Raji (cell line): ENCODE data around the gene ATP11A.

Source experiments
- POLR2A ChIP-seq: IDR thresholded peaks from 2 replicates; pipeline ENCODE4 v1.6.1; 2011; ENCODE audit warnings: low read depth, low read length, control low read depth; ENCODE audit not compliant: insufficient read depth

ATP11A gene

DNA sequence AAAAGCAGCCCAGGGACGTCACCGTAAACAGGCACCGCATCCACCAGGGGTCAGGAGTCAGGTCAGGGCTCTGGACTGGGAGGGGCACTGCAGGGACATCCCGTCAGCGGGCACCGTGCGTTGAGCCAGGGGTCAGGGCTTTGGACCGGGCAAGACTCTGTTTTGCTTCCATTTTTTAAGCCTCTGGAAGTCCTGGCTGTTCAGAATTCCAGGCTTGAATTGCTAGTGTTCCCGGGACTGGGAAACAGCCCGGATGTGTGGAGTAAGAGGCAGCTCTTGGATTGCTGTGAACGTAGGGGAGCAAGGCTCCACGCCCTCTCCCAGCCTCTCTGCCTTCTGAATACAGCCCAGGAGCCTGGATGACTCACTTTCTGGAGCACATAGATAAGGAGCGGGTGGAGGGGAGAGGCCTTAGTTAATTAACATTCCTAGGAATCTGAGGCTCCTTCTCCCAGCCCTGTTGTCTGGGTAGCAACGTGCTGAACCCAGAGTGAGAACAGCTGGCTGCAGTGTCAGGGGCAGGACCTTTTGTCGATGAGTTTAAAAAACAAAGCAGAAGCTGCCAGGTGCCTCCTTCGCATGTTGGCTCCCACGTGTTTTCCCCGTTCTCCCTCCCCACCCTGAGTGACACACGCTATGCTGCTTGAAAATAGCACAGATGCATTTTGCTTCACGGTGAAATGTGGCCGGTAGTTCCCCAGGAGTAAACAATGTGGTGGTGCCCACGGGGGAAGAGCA lies 21.9 kb downstream of the ATP11A start:
- no peak for TF ChIP-seq POLR2A

DNA sequence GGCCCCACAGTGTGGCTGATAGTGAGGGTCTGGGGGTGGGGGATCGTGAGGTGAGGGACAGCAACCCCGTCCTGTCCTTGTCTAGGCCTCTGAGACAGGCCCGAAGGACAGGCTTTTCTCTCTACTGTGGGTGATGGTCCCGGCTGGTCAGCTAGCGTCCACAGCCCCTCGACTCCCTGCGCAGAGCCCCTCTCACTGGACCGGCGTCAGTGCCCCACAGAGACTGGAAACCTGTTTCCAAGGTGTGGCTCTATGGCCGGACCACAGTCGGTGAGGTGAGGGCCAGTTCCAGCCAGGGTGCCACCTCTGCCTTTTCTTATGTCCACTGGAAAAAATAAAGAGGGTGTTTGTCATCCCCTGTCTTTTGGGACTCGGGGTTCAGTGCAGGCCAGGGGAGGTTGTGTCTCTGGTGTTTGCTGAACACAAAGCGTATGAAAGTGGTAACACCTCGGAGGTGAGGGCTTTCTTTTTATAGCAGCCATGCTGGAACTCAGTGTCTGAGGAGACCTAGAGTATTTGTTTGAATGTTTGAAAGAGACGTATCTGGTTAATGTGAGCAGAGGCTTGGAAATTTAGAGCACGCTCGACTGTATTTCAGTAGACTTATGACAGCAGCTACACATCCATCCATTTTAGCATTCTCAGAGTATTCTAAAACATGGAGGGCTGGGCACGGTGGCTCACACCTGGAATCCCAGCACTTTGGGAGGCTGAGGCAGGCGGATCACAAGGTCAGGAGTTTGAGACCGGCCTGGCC lies 22.8 kb downstream of the ATP11A start:
- no peak for TF ChIP-seq POLR2A

DNA sequence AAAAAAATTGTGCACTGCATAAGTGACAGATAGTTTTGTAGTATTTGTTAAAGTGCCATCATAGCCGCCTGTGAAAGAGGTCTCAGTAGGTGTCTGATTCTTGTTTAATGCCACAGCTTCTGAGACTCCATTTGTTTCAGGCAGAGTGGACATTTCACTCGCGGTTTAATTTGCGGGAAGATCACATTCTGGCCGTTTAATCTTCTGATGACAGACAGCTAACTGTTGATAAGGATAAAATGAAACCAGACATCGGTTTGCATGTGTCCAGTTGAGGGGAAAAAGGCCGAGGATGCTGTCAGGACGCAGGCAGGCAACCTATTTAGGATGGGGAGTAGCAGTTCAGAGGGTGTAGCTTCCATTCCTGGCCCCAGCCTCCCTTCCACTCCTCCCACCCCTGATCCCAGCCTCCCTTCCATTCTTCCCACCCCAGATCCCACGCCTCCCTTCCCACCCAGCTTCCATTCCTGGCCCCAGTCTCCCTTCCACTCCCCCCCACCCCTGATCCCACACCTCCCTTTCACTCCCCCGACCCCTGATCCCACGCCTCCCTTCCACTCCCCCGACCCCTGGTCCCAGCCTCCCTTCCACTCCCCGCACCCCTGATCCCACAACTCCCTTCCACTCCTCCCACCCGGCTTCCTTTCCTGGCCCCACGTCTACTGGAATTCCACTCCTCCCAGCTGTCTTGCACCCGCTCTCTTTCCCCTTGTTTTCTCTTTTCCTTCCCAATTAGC lies 23.8 kb downstream of the ATP11A start:
- TF ChIP-seq POLR2A, result no peak

- no peak for TF ChIP-seq POLR2A
These were observed 24.7 kb downstream of the ATP11A start for GRCh38 chr13:112714376-112715174.

GRCh38 chr13:112715210-112715609 lies 25.4 kb downstream of the ATP11A start:
- TF ChIP-seq POLR2A, result no peak

- TF ChIP-seq POLR2A, result no peak
These were observed 26.1 kb downstream of the ATP11A start for GRCh38 chr13:112715715-112716460.

- TF ChIP-seq POLR2A, result no peak
These were observed 26.6 kb downstream of the ATP11A start for GRCh38 chr13:112716461-112716820.

- TF ChIP-seq POLR2A, result no peak
These were observed 27.1 kb downstream of the ATP11A start for GRCh38 chr13:112716841-112717520.

DNA sequence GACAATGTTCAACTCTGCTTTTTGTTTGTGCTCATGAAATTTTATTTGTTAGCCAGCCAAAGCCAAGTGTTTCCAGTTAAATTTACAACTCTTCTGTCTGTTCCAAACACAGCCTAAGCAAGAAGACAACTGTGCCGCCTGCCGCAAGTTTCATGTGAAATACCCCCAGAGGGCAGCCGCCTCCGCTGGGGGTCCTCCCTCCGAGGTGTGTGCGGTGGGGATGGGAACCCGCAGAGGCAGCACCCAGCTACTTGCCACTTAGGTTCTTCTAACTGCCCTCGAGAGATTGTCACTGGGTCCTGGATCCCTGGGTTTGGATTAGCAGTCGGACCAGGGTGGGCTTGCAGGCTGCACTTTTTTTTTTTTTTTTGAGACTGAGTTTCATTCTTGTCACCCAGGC lies 28.5 kb downstream of the ATP11A start:
- no peak for TF ChIP-seq POLR2A

GRCh38 chr13:112719016-112719415 lies 29.2 kb downstream of the ATP11A start:
- TF ChIP-seq POLR2A, result no peak

GRCh38 chr13:112719556-112719955 lies 29.7 kb downstream of the ATP11A start:
- no peak for TF ChIP-seq POLR2A

DNA sequence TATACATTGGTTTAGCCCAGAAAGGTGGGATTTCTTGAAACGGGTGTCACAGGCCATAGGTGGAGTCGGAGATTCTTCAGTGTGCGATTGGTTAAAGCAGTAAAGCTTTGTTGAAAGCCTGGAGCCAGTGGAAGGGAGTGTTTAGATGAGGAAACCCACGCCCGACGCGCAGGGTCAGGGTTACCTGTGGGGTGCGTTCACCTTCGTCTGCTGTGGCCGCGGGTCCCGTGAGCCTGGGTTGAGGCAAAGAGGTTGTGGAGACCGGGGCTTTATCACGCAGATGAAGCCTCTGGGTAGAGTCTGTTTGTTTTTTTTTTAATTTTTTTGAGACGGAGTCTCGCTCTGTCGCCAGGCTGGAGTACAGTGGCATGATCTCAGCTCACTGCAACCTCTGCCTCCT lies 30.4 kb downstream of the ATP11A start:
- no peak for TF ChIP-seq POLR2A

DNA sequence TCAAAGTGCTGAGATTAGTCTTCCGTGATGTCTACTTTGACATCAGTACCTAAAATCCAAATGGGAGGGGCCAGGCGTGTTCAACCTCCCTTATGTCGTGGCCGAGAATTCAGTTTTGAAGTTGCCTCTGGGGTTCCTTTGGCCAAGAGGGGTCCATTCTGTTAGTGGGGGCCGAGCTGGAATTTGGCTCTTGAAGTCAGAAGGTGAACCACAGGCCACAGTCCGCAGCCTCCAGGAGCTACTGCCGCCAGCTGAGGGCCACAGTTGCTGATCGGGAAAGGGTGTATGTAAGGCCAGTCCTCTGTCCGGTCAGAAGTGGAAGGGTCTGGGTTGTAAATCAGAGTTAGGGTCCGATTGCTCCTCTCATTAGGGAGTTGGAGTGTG lies 31.0 kb downstream of the ATP11A start:
- TF ChIP-seq POLR2A, result no peak

DNA sequence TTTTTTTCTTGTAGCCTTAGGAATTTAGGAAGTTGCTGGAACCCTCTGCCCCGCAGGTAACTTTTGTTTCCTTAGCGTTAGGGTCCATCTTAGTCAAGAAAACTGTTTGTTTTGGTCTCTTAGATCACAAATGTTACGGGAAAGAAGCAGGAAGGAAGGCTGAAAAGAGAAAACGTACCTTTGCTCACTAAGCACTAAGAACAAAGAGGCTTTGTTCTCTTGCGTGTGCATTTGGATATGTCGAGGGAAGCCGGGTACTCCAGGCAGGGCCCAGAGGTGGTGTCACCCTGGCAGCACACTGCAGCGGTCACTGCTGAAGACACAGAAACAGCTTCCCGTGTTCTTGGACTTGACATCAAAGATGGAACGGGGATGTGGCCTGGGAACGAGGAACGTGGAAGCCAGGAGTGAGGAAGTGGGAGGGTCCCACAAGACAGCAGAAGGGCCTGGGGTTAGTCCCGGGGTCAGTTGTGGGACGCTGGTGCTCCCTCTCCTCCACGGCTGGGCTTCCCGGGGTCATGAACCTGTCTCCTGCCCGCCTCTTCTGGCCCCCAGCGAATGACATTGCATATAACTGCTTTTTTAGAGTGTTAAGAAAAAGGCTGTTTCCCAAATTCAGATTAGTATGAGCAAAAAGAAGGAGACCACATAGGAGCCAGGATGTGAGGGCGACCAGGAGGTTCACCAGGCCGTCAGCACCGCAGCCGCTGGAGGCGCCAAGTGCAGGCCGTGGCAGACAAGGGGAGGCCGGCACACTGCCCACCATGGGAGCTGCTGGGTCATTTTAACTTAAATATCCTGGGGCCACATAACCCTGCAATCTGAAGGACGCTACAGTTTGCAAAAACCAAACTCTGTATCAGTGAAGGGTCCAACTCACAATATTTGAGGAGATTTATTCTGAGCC lies 31.6 kb downstream of the ATP11A start:
- no peak for TF ChIP-seq POLR2A
